Testis (tissue), 3 donors: ENCODE results near the gene MAP2K5. TPM values are rescaled to one million over a fixed set of nuclear protein-coding genes. Genes with fewer than 3 reads are reported as not detected.

Experiments
- DNase-seq: peaks from one replicate; pipeline ENCODE4 v3.0.0-alpha.2; 2019
- H3K27ac ChIP-seq, 2 donors: fragments of 200-600 bp; sonication (generic); one replicate each; pipeline ENCODE4 v1.5.1; 2019
- H3K27me3 ChIP-seq: fragments of 200-600 bp; sonication (generic); one replicate; pipeline ENCODE4 v1.5.1; 2019
- H3K36me3 ChIP-seq: fragments of 200-600 bp; sonication (generic); one replicate; pipeline ENCODE4 v1.5.1; 2017; ENCODE audit warnings: low read depth; ENCODE audit errors: missing control alignments
- H3K4me1 ChIP-seq: fragments of 200-600 bp; sonication (generic); one replicate; pipeline ENCODE4 v1.5.1; 2019
- H3K4me3 ChIP-seq, 2 donors: fragments of 200-600 bp; sonication (generic); one replicate each; pipeline ENCODE4 v1.5.1; 2017 to 2019
- H3K9me3 ChIP-seq: fragments of 200-600 bp; sonication (generic); one replicate; pipeline ENCODE4 v1.5.1; 2017
- POLR2A ChIP-seq: fragments of 450-650 bp; IDR thresholded peaks from one replicate; pipeline ENCODE4 v1.6.1; 2017; ENCODE audit warnings: antibody characterized with exemption, mild to moderate bottlenecking, moderate library complexity
- whole genome bisulfite sequencing, 2 donors: methylation state at CpG; one replicate each; pipeline ENCODE4 v1.1.5; 2018; 5-methylcytosine and 5-hydroxymethylcytosine counted together
- intact Hi-C: fragments of 100-400 bp; cut with DNase I; formaldehyde crosslinking; loops from one replicate; pipeline ENCODE4 v1.15.1; 2023; ENCODE audit warnings: low total_unique reads
- polyA plus RNA-seq: library from polyadenylated mRNA; stranded (reverse); fragments of 350-450 nt; fragmentation: Illumina TruSeq; extraction: RNeasy Lipid Tissue Mini Kit (QIAGEN cat#74804); gene quantifications from one replicate; pipeline ENCODE4 v1.2.3, GENCODE V29; 2014; ENCODE audit warnings: low read depth, low replicate concordance; ENCODE audit not compliant: insufficient read depth
- total RNA-seq, 2 donors: library from RNA; depleted of rRNA; stranded (reverse); fragments of >200 nt; gene quantifications; one replicate each; pipeline ENCODE4 v1.2.3, GENCODE V29; 2016
- TF ChIP-seq, protein P1 (sequence below), 3 experiments: fragments of 450-650 bp in 2 of 3; fragments of 200-600 bp in 1 of 3; sonication (generic) in 1 of 3; IDR thresholded peaks; one replicate each; pipeline ENCODE4 v1.5.1; 2016 to 2019; ENCODE audit warnings: antibody characterized with exemption in 3 of 3, mild to moderate bottlenecking in 2 of 3, moderate library complexity in 1 of 3

MAP2K5 gene
- total and polyA plus RNA-seq, 3 donors from 2014 or later = 28.0 to 34.3 (median 31.2) TPM

GRCh38 chr15:67777773-67778172 lies 235.3 kb downstream of the MAP2K5 start:
- intact Hi-C loops = no loop called here
- no peak for DNase-seq
- TF ChIP-seq, protein P1, sequence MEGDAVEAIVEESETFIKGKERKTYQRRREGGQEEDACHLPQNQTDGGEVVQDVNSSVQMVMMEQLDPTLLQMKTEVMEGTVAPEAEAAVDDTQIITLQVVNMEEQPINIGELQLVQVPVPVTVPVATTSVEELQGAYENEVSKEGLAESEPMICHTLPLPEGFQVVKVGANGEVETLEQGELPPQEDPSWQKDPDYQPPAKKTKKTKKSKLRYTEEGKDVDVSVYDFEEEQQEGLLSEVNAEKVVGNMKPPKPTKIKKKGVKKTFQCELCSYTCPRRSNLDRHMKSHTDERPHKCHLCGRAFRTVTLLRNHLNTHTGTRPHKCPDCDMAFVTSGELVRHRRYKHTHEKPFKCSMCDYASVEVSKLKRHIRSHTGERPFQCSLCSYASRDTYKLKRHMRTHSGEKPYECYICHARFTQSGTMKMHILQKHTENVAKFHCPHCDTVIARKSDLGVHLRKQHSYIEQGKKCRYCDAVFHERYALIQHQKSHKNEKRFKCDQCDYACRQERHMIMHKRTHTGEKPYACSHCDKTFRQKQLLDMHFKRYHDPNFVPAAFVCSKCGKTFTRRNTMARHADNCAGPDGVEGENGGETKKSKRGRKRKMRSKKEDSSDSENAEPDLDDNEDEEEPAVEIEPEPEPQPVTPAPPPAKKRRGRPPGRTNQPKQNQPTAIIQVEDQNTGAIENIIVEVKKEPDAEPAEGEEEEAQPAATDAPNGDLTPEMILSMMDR (IDR thresholded peaks at IDR 0.05) = no peak
- TF ChIP-seq POLR2A = no peak
- Histone ChIP-seq H3K4me1 (no peaks in the 10 kb centered on the region), H3K27me3 (no peaks in the 10 kb centered on the region), H3K9me3 (no peaks in the 10 kb centered on the region), H3K4me3 (no peak overlapping the region), H3K27ac (no peak overlapping the region), H3K36me3 (no peaks in the 10 kb centered on the region)
- 88 to 95% methylated on average over 2 of the region's 2 CpGs for WGBS, 2 donors

DNA sequence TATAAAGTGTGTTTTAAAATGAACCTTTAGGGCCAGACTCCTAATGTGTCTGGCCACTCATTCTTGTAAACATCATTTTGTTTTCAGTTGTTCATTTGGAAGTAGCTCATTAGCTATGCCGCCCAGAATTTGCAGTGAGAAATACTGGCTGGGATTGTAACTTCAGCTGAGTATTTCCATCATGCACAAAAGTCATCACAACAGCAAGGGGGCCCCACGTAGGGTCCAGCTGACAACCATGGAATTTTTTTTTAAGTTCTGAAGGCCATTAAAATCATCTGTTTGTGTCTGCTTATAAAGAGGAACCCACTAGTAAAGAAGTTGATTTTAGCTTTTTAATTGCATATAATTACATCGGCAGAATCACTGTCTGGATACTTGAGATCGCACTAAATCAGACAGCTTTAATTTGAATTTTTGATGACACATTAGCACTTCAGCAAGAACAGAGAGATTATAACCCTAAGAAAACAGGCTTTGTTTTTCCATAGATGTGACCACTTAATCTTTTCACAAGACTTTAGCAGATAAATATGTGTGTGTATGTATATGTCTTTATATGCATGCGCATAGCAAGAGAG lies 236.6 kb downstream of the MAP2K5 start:
- Histone ChIP-seq H3K4me1 (no peaks in the 10 kb centered on the region), H3K9me3 (no peaks in the 10 kb centered on the region), H3K4me3 (no peak overlapping the region), H3K27me3 (no peaks in the 10 kb centered on the region), H3K27ac (no peak overlapping the region), H3K36me3 (no peaks in the 10 kb centered on the region)
- TF ChIP-seq POLR2A = no peak
- TF ChIP-seq, protein P1 (IDR thresholded peaks at IDR 0.05) = no peak
- 87 to 92% methylated on average over 5 of the region's 5 CpGs for WGBS, 2 donors
- intact Hi-C loops = no loop called here
- no peak for DNase-seq

DNA sequence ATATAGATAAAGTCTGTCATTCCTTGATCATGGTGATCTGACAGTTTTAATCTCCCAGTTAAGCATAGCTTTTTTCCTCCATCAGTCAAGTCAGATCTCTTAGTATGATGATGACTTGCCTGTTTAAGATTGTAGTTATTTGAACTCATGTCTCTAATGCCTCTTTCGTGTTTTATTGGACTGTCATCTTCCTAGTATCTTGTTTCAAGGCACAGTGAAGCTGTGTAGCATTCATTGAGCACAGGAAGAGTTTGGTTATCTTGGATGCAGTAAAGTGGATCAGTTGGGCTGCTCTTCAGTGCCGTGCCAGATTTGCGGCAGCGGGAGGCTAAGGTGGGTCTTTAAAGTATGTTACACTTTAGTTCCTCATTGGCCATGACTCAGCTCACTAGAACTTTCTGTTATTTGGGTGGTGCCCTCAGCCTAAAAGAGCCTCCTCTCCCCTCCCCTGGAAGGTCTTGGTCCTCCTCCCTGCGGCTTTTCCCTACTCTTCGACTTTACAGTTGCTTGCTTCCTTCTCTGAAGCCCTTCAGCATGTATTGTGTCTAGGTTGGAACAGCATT lies 237.1 kb downstream of the MAP2K5 start:
- H3K27me3 ChIP-seq = no peaks in the 10 kb centered on the region
- no peak for DNase-seq
- no peaks in the 10 kb centered on the region for H3K9me3 ChIP-seq
- no peaks in the 10 kb centered on the region for H3K4me1 ChIP-seq
- no peaks in the 10 kb centered on the region for H3K36me3 ChIP-seq
- no peak overlapping the region for H3K4me3 ChIP-seq
- WGBS, 2 donors = 89 to 93% methylated on average over 6 of the region's 6 CpGs
- H3K27ac ChIP-seq = no peak overlapping the region
- TF ChIP-seq, protein P1 (IDR thresholded peaks at IDR 0.05) = no peak
- no peak for TF ChIP-seq POLR2A
- intact Hi-C loops = no loop called here

- Histone ChIP-seq H3K27me3 (no peaks in the 10 kb centered on the region), H3K9me3 (no peaks in the 10 kb centered on the region), H3K36me3 (no peaks in the 10 kb centered on the region), H3K4me3 (no peak overlapping the region), H3K27ac (no peak overlapping the region), H3K4me1 (no peaks in the 10 kb centered on the region)
- TF ChIP-seq POLR2A = no peak
- TF ChIP-seq, protein P1 (IDR thresholded peaks at IDR 0.05) = no peak
- intact Hi-C loops = no loop called here
- 89 to 95% methylated on average over 3 of the region's 3 CpGs for WGBS, 2 donors
- no peak for DNase-seq
Observed at GRCh38 chr15:67781061-67781460, 238.6 kb downstream of the MAP2K5 start.
